Panc1 (cell line): ENCODE data around the gene UBL4A.

Experiments
- CTCF ChIP-seq: fragments of 450-650 bp; IDR thresholded peaks from 2 replicates; pipeline ENCODE4 v1.5.1; 2017; ENCODE audit warnings: mild to moderate bottlenecking
- REST ChIP-seq, 2 experiments: IDR thresholded peaks; 2 replicates each; pipeline ENCODE4 v1.6.1; 2011 to 2012; ENCODE audit warnings: low read depth in 2 of 2, control low read depth in 1 of 2, low read length in 1 of 2, mild to moderate bottlenecking in 1 of 2, moderate library complexity in 1 of 2; ENCODE audit not compliant: insufficient read depth in 1 of 2
- TCF7L2 ChIP-seq: IDR thresholded peaks from 2 replicates; pipeline ENCODE4 v1.6.1; 2011; ENCODE audit warnings: mild to moderate bottlenecking, low read depth, low read length, inconsistent platforms

- TF ChIP-seq CTCF (no peak), TCF7L2 (no peak), REST (IDR thresholded peaks at IDR 0.05; ENCODE audit: insufficient read depth in 1 of 2, low read depth in 2 of 2, low read length in 1 of 2) (no peak)
Measured at GRCh38 chrX:154486052-154486395, 391 bp downstream of the UBL4A start.
